GM23338 (cell line): ENCODE data around the gene MYO3B. TPM values are rescaled to one million over a fixed set of nuclear protein-coding genes. Genes with fewer than 3 reads are reported as not detected.

Experiments used
- ATAC-seq: fragments of 200-7000 bp; cut with Tn5 transposase; 3 replicates; pipeline ENCODE4 v1.9.1; 2020
- DNase-seq: peaks from one replicate; pipeline ENCODE4 v3.0.0-alpha.2; 2015; ENCODE audit warnings: low spot score
- H2AFZ ChIP-seq: fragments of 200-600 bp; sonication (generic); 2 replicates; pipeline ENCODE4 v1.8.0; 2016; ENCODE audit warnings: antibody characterized with exemption, mild to moderate bottlenecking, moderate library complexity
- H3F3A ChIP-seq: fragments of 200-600 bp; sonication (generic); replicated peaks from 2 replicates; pipeline ENCODE4 v1.8.0; 2017; ENCODE audit warnings: antibody characterized with exemption, mixed run types, low read depth
- H3K27ac ChIP-seq: fragments of 200-600 bp; sonication (generic); 2 replicates; pipeline ENCODE4 v1.6.1; 2016; ENCODE audit warnings: low read depth
- H3K27me3 ChIP-seq: fragments of 200-600 bp; sonication (generic); 2 replicates; pipeline ENCODE4 v1.8.0; 2016; ENCODE audit warnings: mild to moderate bottlenecking, mixed run types, moderate library complexity; ENCODE audit not compliant: insufficient read depth
- H3K36me3 ChIP-seq: fragments of 200-600 bp; sonication (generic); 2 replicates; pipeline ENCODE4 v1.8.0; 2016; ENCODE audit warnings: mild to moderate bottlenecking; ENCODE audit not compliant: insufficient read depth
- H3K4me1 ChIP-seq: fragments of 200-600 bp; sonication (generic); 2 replicates; pipeline ENCODE4 v1.8.0; 2016; ENCODE audit warnings: mild to moderate bottlenecking, moderate library complexity; ENCODE audit not compliant: insufficient read depth
- H3K4me2 ChIP-seq: fragments of 200-600 bp; sonication (generic); 2 replicates; pipeline ENCODE4 v1.7.1; 2017; ENCODE audit warnings: mixed run types
- H3K4me3 ChIP-seq: fragments of 200-600 bp; sonication (generic); 2 replicates; pipeline ENCODE4 v1.6.1; 2016; ENCODE audit warnings: mixed run types
- H3K79me2 ChIP-seq: fragments of 200-600 bp; sonication (generic); replicated peaks from 2 replicates; pipeline ENCODE4 v1.8.0; 2017; ENCODE audit warnings: mild to moderate bottlenecking; ENCODE audit not compliant: insufficient read depth
- H3K9me2 ChIP-seq: fragments of 200-600 bp; sonication (generic); 2 replicates; pipeline ENCODE4 v1.8.0; 2017; ENCODE audit not compliant: insufficient read depth
- H4K20me1 ChIP-seq: fragments of 200-600 bp; sonication (generic); replicated peaks from 2 replicates; pipeline ENCODE4 v1.8.0; 2017; ENCODE audit warnings: mild to moderate bottlenecking; ENCODE audit not compliant: insufficient read depth
- H3K27ac Mint-ChIP-seq: 2 replicates; pipeline ENCODE4 v1.8.0; 2020; ENCODE audit warnings: inconsistent platforms, mild to moderate bottlenecking, moderate library complexity, mixed read lengths
- H3K27me3 Mint-ChIP-seq: 3 replicates; pipeline ENCODE4 v1.8.0; 2022; ENCODE audit warnings: low read depth, mild to moderate bottlenecking, moderate library complexity, mixed read lengths, inconsistent platforms; ENCODE audit not compliant: insufficient read depth, poor library complexity
- H3K36me3 Mint-ChIP-seq: 3 replicates; pipeline ENCODE4 v1.8.0; 2021; ENCODE audit warnings: low read depth, mild to moderate bottlenecking, inconsistent platforms, moderate library complexity, mixed read lengths
- H3K4me1 Mint-ChIP-seq: 3 replicates; pipeline ENCODE4 v1.8.0; 2020; ENCODE audit warnings: mild to moderate bottlenecking, inconsistent platforms, mixed read lengths
- H3K4me3 Mint-ChIP-seq: 3 replicates; pipeline ENCODE4 v1.8.0; 2021; ENCODE audit warnings: moderate library complexity, mild to moderate bottlenecking, inconsistent platforms, mixed read lengths
- H3K9me3 Mint-ChIP-seq: 3 replicates; pipeline ENCODE4 v1.8.0; 2020; ENCODE audit warnings: moderate library complexity, mild to moderate bottlenecking, inconsistent platforms, mixed read lengths
- CREB1 ChIP-seq: fragments of 250-450 bp; sonication (Bioruptor Pico); IDR thresholded peaks from 2 replicates; pipeline ENCODE4 v1.5.0; 2020; ENCODE audit warnings: low read depth, mild to moderate bottlenecking, moderate library complexity
- CTCF ChIP-seq, 2 experiments: fragments of 200-600 bp in 1 of 2; sonication (generic) in 1 of 2; conservative IDR thresholded peaks; 2 replicates each; pipeline versions ENCODE4 v1.5.1 to v1.6.1; 2016 to 2017; ENCODE audit warnings: antibody characterized with exemption in 2 of 2, low read depth in 2 of 2, mild to moderate bottlenecking in 2 of 2, moderate library complexity in 1 of 2
- EZH2 ChIP-seq: fragments of 200-600 bp; sonication (generic); IDR thresholded peaks from one replicate; pipeline ENCODE4 v1.8.0; 2017; ENCODE audit warnings: antibody characterized with exemption, mild to moderate bottlenecking, low read depth; ENCODE audit not compliant: unreplicated experiment
- EZH2phosphoT487 ChIP-seq: fragments of 200-600 bp; sonication (generic); IDR thresholded peaks from one replicate; pipeline ENCODE4 v1.8.1; 2018; ENCODE audit warnings: antibody characterized with exemption; ENCODE audit not compliant: unreplicated experiment
- JUNB ChIP-seq: IDR thresholded peaks from one replicate; pipeline ENCODE4 v1.6.1; 2016; ENCODE audit warnings: antibody characterized with exemption; ENCODE audit not compliant: unreplicated experiment
- NANOG ChIP-seq: IDR thresholded peaks from 2 replicates; pipeline ENCODE4 v1.6.1; 2016; ENCODE audit warnings: antibody characterized with exemption, borderline replicate concordance
- POLR2AphosphoS5 ChIP-seq: IDR thresholded peaks from 2 replicates; pipeline ENCODE4 v1.6.1; 2016; ENCODE audit warnings: antibody characterized with exemption, low read depth
- REST ChIP-seq: IDR thresholded peaks from one replicate; pipeline ENCODE4 v1.6.1; 2018; ENCODE audit warnings: antibody characterized with exemption; ENCODE audit not compliant: unreplicated experiment
- STAT1 ChIP-seq: IDR thresholded peaks from one replicate; pipeline ENCODE4 v1.6.1; 2016; ENCODE audit warnings: antibody characterized with exemption; ENCODE audit not compliant: unreplicated experiment
- ZNF114 ChIP-seq: fragments of 250-450 bp; sonication (Bioruptor Pico); IDR thresholded peaks from 2 replicates; pipeline ENCODE4 v1.5.0; 2020; ENCODE audit warnings: mild to moderate bottlenecking, moderate library complexity
- polyA plus RNA-seq: library from polyadenylated mRNA; unstranded; fragments of >200 nt; fragmentation: Nextera tagmentation; extraction: Ambion mirVana; gene quantifications from 2 replicates; pipeline ENCODE4 v1.2.1, GENCODE V29; 2016
- total RNA-seq: library from RNA; depleted of rRNA; stranded (reverse); fragments of >200 nt; shearing (Covaris generic); gene quantifications from 2 replicates; pipeline ENCODE4 v1.2.3, GENCODE V29; 2014
- TF ChIP-seq, protein P1 (sequence below): IDR thresholded peaks from 2 replicates; pipeline ENCODE4 v1.6.1; 2016; ENCODE audit warnings: antibody characterized with exemption
- TF ChIP-seq, protein P2 (sequence below): fragments of 250-450 bp; sonication (Bioruptor Pico); IDR thresholded peaks from 2 replicates; pipeline ENCODE4 v1.5.0; 2020; ENCODE audit warnings: mild to moderate bottlenecking, moderate library complexity

The MYO3B gene
- total and polyA plus RNA-seq, 2 experiments from 2014 or later, result 0.42 TPM; not detected in 1

DNA sequence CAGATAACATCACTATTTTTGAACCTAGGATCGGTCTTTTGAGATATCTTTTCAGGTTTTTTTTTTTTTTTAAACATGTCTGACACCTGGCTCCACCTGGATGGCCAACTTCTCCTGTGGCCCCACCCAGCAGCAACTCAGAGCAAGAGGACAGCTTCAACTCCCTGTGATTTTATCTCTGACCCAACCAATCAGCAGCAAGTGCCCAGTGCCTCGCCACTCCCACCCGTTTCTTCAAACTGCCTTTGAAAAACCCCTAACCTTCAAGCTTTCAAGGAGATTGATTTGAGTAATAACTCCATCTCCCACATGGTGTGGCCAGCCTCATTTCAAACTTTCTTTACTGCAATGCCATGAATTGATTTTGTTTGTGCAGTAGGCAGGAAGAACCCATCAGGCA, 19.0 kb downstream of the MYO3B start:
- peaks cover 13% of the 10 kb centered on the region for H3K9me2 ChIP-seq
- H3K4me3 ChIP-seq, result no peak overlapping the region
- Mint-ChIP-seq H3K9me3 (peaks cover 10% of the 10 kb centered on the region; the same call in 2 of the 3 replicates), H3K36me3 (peaks cover 4% of the 10 kb centered on the region; the same call in 2 of the 3 replicates), H3K27ac (no peak overlapping the region), H3K4me3 (no peak overlapping the region), H3K27me3 (peaks cover 2% of the 10 kb centered on the region), H3K4me1 (peaks cover 11% of the 10 kb centered on the region; the same call in 2 of the 3 replicates)
- TF ChIP-seq, protein P1, sequence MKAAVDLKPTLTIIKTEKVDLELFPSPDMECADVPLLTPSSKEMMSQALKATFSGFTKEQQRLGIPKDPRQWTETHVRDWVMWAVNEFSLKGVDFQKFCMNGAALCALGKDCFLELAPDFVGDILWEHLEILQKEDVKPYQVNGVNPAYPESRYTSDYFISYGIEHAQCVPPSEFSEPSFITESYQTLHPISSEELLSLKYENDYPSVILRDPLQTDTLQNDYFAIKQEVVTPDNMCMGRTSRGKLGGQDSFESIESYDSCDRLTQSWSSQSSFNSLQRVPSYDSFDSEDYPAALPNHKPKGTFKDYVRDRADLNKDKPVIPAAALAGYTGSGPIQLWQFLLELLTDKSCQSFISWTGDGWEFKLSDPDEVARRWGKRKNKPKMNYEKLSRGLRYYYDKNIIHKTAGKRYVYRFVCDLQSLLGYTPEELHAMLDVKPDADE, result no peak
- TF ChIP-seq JUNB (no peak), POLR2AphosphoS5 (no peak), EZH2 (no peak), STAT1 (no peak), REST (no peak), EZH2phosphoT487 (no peak), NANOG (no peak), ZNF114 (CRISPR knock-in tag) (no peak), CREB1 (CRISPR knock-in tag) (no peak), CTCF (conservative IDR thresholded peaks at IDR 0.05; ENCODE audit: low read depth in 2 of 2) (no peak)
- TF ChIP-seq, protein P2, sequence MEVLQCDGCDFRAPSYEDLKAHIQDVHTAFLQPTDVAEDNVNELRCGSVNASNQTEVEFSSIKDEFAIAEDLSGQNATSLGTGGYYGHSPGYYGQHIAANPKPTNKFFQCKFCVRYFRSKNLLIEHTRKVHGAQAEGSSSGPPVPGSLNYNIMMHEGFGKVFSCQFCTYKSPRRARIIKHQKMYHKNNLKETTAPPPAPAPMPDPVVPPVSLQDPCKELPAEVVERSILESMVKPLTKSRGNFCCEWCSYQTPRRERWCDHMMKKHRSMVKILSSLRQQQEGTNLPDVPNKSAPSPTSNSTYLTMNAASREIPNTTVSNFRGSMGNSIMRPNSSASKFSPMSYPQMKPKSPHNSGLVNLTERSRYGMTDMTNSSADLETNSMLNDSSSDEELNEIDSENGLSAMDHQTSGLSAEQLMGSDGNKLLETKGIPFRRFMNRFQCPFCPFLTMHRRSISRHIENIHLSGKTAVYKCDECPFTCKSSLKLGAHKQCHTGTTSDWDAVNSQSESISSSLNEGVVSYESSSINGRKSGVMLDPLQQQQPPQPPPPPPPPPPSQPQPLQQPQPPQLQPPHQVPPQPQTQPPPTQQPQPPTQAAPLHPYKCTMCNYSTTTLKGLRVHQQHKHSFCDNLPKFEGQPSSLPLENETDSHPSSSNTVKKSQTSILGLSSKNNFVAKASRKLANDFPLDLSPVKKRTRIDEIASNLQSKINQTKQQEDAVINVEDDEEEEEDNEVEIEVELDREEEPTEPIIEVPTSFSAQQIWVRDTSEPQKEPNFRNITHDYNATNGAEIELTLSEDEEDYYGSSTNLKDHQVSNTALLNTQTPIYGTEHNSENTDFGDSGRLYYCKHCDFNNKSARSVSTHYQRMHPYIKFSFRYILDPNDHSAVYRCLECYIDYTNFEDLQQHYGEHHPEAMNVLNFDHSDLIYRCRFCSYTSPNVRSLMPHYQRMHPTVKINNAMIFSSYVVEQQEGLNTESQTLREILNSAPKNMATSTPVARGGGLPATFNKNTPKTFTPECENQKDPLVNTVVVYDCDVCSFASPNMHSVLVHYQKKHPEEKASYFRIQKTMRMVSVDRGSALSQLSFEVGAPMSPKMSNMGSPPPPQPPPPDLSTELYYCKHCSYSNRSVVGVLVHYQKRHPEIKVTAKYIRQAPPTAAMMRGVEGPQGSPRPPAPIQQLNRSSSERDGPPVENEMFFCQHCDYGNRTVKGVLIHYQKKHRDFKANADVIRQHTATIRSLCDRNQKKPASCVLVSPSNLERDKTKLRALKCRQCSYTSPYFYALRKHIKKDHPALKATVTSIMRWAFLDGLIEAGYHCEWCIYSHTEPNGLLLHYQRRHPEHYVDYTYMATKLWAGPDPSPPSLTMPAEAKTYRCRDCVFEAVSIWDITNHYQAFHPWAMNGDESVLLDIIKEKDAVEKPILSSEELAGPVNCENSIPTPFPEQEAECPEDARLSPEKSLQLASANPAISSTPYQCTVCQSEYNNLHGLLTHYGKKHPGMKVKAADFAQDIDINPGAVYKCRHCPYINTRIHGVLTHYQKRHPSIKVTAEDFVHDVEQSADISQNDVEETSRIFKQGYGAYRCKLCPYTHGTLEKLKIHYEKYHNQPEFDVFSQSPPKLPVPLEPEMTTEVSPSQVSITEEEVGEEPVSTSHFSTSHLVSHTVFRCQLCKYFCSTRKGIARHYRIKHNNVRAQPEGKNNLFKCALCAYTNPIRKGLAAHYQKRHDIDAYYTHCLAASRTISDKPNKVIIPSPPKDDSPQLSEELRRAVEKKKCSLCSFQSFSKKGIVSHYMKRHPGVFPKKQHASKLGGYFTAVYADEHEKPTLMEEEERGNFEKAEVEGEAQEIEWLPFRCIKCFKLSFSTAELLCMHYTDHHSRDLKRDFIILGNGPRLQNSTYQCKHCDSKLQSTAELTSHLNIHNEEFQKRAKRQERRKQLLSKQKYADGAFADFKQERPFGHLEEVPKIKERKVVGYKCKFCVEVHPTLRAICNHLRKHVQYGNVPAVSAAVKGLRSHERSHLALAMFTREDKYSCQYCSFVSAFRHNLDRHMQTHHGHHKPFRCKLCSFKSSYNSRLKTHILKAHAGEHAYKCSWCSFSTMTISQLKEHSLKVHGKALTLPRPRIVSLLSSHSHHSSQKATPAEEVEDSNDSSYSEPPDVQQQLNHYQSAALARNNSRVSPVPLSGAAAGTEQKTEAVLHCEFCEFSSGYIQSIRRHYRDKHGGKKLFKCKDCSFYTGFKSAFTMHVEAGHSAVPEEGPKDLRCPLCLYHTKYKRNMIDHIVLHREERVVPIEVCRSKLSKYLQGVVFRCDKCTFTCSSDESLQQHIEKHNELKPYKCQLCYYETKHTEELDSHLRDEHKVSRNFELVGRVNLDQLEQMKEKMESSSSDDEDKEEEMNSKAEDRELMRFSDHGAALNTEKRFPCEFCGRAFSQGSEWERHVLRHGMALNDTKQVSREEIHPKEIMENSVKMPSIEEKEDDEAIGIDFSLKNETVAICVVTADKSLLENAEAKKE (CRISPR knock-in tag), result no peak
- ATAC-seq (no peak), DNase-seq (no peak)
- H3K79me2 ChIP-seq, result no peaks in the 10 kb centered on the region
- H3K27ac ChIP-seq, result no peak overlapping the region
- H4K20me1 ChIP-seq, result no peaks in the 10 kb centered on the region
- H3K4me1 ChIP-seq, result peaks cover 9% of the 10 kb centered on the region
- no peaks in the 10 kb centered on the region for H3F3A ChIP-seq
- peak overlapping the region; percentile 66 for H2AFZ ChIP-seq
- no peaks in the 10 kb centered on the region for H3K27me3 ChIP-seq
- no peak overlapping the region for H3K4me2 ChIP-seq
- no peaks in the 10 kb centered on the region for H3K36me3 ChIP-seq
